SK-N-SH (cell line): Measurements from ENCODE around the gene NPC2.

Experiments used
- CTCF ChIP-seq: fragments of 200-600 bp; sonication (generic); IDR thresholded peaks from 2 replicates; pipeline ENCODE4 v1.6.1; 2017; ENCODE audit warnings: antibody characterized with exemption, mild to moderate bottlenecking, moderate library complexity
- POLR2AphosphoS5 ChIP-seq: IDR thresholded peaks from 2 replicates; pipeline ENCODE4 v1.6.1; 2012; ENCODE audit warnings: low read depth, low read length
- YY1 ChIP-seq: IDR thresholded peaks from 2 replicates; pipeline ENCODE4 v1.4.0; 2012; ENCODE audit warnings: low read depth, mild to moderate bottlenecking

- no peak for TF ChIP-seq YY1
- TF ChIP-seq POLR2AphosphoS5, result no peak
- TF ChIP-seq CTCF, result no peak
Measured at GRCh38 chr14:74483321-74483720, 9.8 kb downstream of the NPC2 start.
